ENCODE measurements around the gene CC2D2A. TPM values are rescaled to one million over a fixed set of nuclear protein-coding genes. Genes with fewer than 3 reads are reported as not detected.
A peak's percentile ranks its signal among the peaks of the same experiment; 100 is the strongest.

CC2D2A gene
- total RNA-seq, 1 donor from 2014 or later: 14.0 TPM

GRCh38 chr4:15444276-15444675 lies 25.4 kb upstream of the CC2D2A start:
- H3K79me2 ChIP-seq (ENCODE audit: insufficient read depth, low read length): no peaks in the 10 kb centered on the region
- no peak overlapping the region for H3K9ac ChIP-seq (ENCODE audit: low read length)
- H3K27me3 ChIP-seq (ENCODE audit: insufficient read depth, low read length): no peaks in the 10 kb centered on the region
- H3K27ac ChIP-seq (ENCODE audit: low read depth, low read length): no peak overlapping the region
- peaks cover under 1% of the 10 kb centered on the region for H3K4me1 ChIP-seq (ENCODE audit: insufficient read depth, low read length)
- no peaks in the 10 kb centered on the region for H3K36me3 Mint-ChIP-seq (ENCODE audit: low read depth, unreplicated experiment)
- no peak for TF ChIP-seq EZH2 (IDR thresholded peaks at IDR 0.05; ENCODE audit: insufficient read depth, low read length)
- TF ChIP-seq CTCF (IDR thresholded peaks at IDR 0.05; ENCODE audit: insufficient read depth, low read depth, low read length): no peak
- peaks cover 7% of the 10 kb centered on the region for H3K9me3 Mint-ChIP-seq (ENCODE audit: unreplicated experiment)
- no peak overlapping the region for H3K4me2 ChIP-seq (ENCODE audit: low read length)
- no peaks in the 10 kb centered on the region for H3K36me3 ChIP-seq (ENCODE audit: insufficient read depth, low read length)
- no peaks in the 10 kb centered on the region for H4K20me1 ChIP-seq (ENCODE audit: insufficient read depth, low read length)
- H3K4me3 ChIP-seq (ENCODE audit: insufficient read depth, low read depth, low read length): no peak overlapping the region
- H2AFZ ChIP-seq (ENCODE audit: low read depth, low read length): no peak overlapping the region
- H3K9me3 ChIP-seq (ENCODE audit: insufficient read depth, low read depth, low read length): no peaks in the 10 kb centered on the region
- DNase-seq (ENCODE audit: low read depth) (no peak), FAIRE-seq (no peak)
- H3K4me3 Mint-ChIP-seq (ENCODE audit: unreplicated experiment): no peak overlapping the region
- H3K27ac Mint-ChIP-seq (ENCODE audit: unreplicated experiment): no peak overlapping the region
- H3K4me1 Mint-ChIP-seq (ENCODE audit: low read depth, unreplicated experiment): peaks cover 3% of the 10 kb centered on the region
- H3K27me3 Mint-ChIP-seq (ENCODE audit: low read depth, unreplicated experiment): no peaks in the 10 kb centered on the region

- Histone ChIP-seq H3K4me2 (ENCODE audit: low read length) (no peak overlapping the region), H3K9ac (ENCODE audit: low read length) (no peak overlapping the region), H3K36me3 (ENCODE audit: insufficient read depth, low read length) (no peaks in the 10 kb centered on the region), H3K4me3 (ENCODE audit: insufficient read depth, low read depth, low read length) (no peak overlapping the region), H3K27ac (ENCODE audit: low read depth, low read length) (no peak overlapping the region), H3K4me1 (ENCODE audit: insufficient read depth, low read length) (no peaks in the 10 kb centered on the region), H2AFZ (ENCODE audit: low read depth, low read length) (no peak overlapping the region), H3K9me3 (ENCODE audit: insufficient read depth, low read depth, low read length) (no peaks in the 10 kb centered on the region), H4K20me1 (ENCODE audit: insufficient read depth, low read length) (no peaks in the 10 kb centered on the region), H3K27me3 (ENCODE audit: insufficient read depth, low read length) (no peaks in the 10 kb centered on the region), H3K79me2 (ENCODE audit: insufficient read depth, low read length) (no peaks in the 10 kb centered on the region)
- no peak overlapping the region for H3K4me3 Mint-ChIP-seq (ENCODE audit: unreplicated experiment)
- TF ChIP-seq EZH2 (IDR thresholded peaks at IDR 0.05; ENCODE audit: insufficient read depth, low read length): no peak
- no peak for TF ChIP-seq CTCF (IDR thresholded peaks at IDR 0.05; ENCODE audit: insufficient read depth, low read depth, low read length)
- no peak for FAIRE-seq
- DNase-seq (ENCODE audit: low read depth): no peak
- H3K27ac Mint-ChIP-seq (ENCODE audit: unreplicated experiment): no peak overlapping the region
- H3K9me3 Mint-ChIP-seq (ENCODE audit: unreplicated experiment): peaks cover 7% of the 10 kb centered on the region
- H3K36me3 Mint-ChIP-seq (ENCODE audit: low read depth, unreplicated experiment): no peaks in the 10 kb centered on the region
- no peaks in the 10 kb centered on the region for H3K4me1 Mint-ChIP-seq (ENCODE audit: low read depth, unreplicated experiment)
- H3K27me3 Mint-ChIP-seq (ENCODE audit: low read depth, unreplicated experiment): no peaks in the 10 kb centered on the region
These were observed 24.7 kb upstream of the CC2D2A start for GRCh38 chr4:15444879-15445547.

- peak; percentile 26 for DNase-seq (ENCODE audit: low read depth)
- Histone ChIP-seq H3K4me3 (ENCODE audit: insufficient read depth, low read depth, low read length) (peak overlapping the region; percentile 11), H2AFZ (ENCODE audit: low read depth, low read length) (peak overlapping the region; percentile 13), H3K9me3 (ENCODE audit: insufficient read depth, low read depth, low read length) (no peaks in the 10 kb centered on the region), H3K4me2 (ENCODE audit: low read length) (peak overlapping the region; percentile 77), H3K79me2 (ENCODE audit: insufficient read depth, low read length) (no peaks in the 10 kb centered on the region), H3K9ac (ENCODE audit: low read length) (peak overlapping the region; percentile 21), H3K27ac (ENCODE audit: low read depth, low read length) (peak overlapping the region; percentile 82), H3K27me3 (ENCODE audit: insufficient read depth, low read length) (no peaks in the 10 kb centered on the region), H3K4me1 (ENCODE audit: insufficient read depth, low read length) (peaks cover 24% of the 10 kb centered on the region), H4K20me1 (ENCODE audit: insufficient read depth, low read length) (no peaks in the 10 kb centered on the region), H3K36me3 (ENCODE audit: insufficient read depth, low read length) (no peaks in the 10 kb centered on the region)
- Mint-ChIP-seq H3K4me3 (ENCODE audit: unreplicated experiment) (peak overlapping the region; percentile 15), H3K9me3 (ENCODE audit: unreplicated experiment) (peaks cover 2% of the 10 kb centered on the region), H3K36me3 (ENCODE audit: low read depth, unreplicated experiment) (no peaks in the 10 kb centered on the region), H3K27me3 (ENCODE audit: low read depth, unreplicated experiment) (no peaks in the 10 kb centered on the region), H3K27ac (ENCODE audit: unreplicated experiment) (peak overlapping the region; percentile 90), H3K4me1 (ENCODE audit: low read depth, unreplicated experiment) (peaks cover 24% of the 10 kb centered on the region)
- no peak for FAIRE-seq
- no peak for TF ChIP-seq EZH2 (IDR thresholded peaks at IDR 0.05; ENCODE audit: insufficient read depth, low read length)
- TF ChIP-seq CTCF (IDR thresholded peaks at IDR 0.05; ENCODE audit: insufficient read depth, low read depth, low read length): no peak
These were observed 18.4 kb upstream of the CC2D2A start for GRCh38 chr4:15451181-15451865.

Measured in astrocyte (in vitro differentiated cells and primary cell).